PFSK-1 (cell line): ENCODE data around the gene SH3PXD2A.

Experiments used
- FOXP2 ChIP-seq: optimal IDR thresholded peaks from 2 replicates; pipeline ENCODE3; 2011; ENCODE audit warnings: borderline replicate concordance, control low read depth, inconsistent platforms; ENCODE audit not compliant: insufficient read depth; ENCODE audit errors: extremely low read length, extremely low read depth
- POLR2AphosphoS5 ChIP-seq: IDR thresholded peaks from 2 replicates; pipeline ENCODE4 v1.6.1; 2012; ENCODE audit warnings: low read depth, mild to moderate bottlenecking, control low read depth, low read length, moderate library complexity
- REST ChIP-seq, 2 experiments: IDR thresholded peaks; 2 replicates each; pipeline versions ENCODE4 v1.6.1 to v1.8.0; 2011 to 2012; ENCODE audit warnings: low read depth in 2 of 2, low read length in 2 of 2, control low read depth in 1 of 2, inconsistent platforms in 1 of 2, mild to moderate bottlenecking in 1 of 2, moderate library complexity in 1 of 2; ENCODE audit not compliant: insufficient read depth in 1 of 2
- SIN3A ChIP-seq: IDR thresholded peaks from 2 replicates; pipeline ENCODE4 v1.6.1; 2012; ENCODE audit warnings: mild to moderate bottlenecking, low read length, moderate library complexity, borderline replicate concordance; ENCODE audit not compliant: insufficient read depth
- TAF1 ChIP-seq: IDR thresholded peaks from 2 replicates; pipeline ENCODE4 v1.6.1; 2012; ENCODE audit warnings: low read length, control low read depth, borderline replicate concordance; ENCODE audit not compliant: insufficient read depth

The SH3PXD2A gene

GRCh38 chr10:103660364-103661197 is 194.8 kb downstream of the SH3PXD2A start:
- TF ChIP-seq SIN3A (no peak), TAF1 (no peak), REST (IDR thresholded peaks at IDR 0.05; ENCODE audit: insufficient read depth in 1 of 2, low read depth in 2 of 2, low read length in 2 of 2) (no peak), POLR2AphosphoS5 (no peak), FOXP2 (peak; percentile 20)

GRCh38 chr10:103659674-103660363 is 195.6 kb downstream of the SH3PXD2A start:
- TF ChIP-seq POLR2AphosphoS5, result no peak
- no peak for TF ChIP-seq TAF1
- no peak for TF ChIP-seq REST (IDR thresholded peaks at IDR 0.05; ENCODE audit: insufficient read depth in 1 of 2, low read depth in 2 of 2, low read length in 2 of 2)
- TF ChIP-seq SIN3A, result no peak
- TF ChIP-seq FOXP2, result no peak

- TF ChIP-seq TAF1 (no peak), FOXP2 (no peak), REST (IDR thresholded peaks at IDR 0.05; ENCODE audit: insufficient read depth in 1 of 2, low read depth in 2 of 2, low read length in 2 of 2) (no peak), SIN3A (no peak), POLR2AphosphoS5 (no peak)
Measured at GRCh38 chr10:103658049-103658577, 197.3 kb downstream of the SH3PXD2A start.

- TF ChIP-seq SIN3A, result no peak
- no peak for TF ChIP-seq POLR2AphosphoS5
- TF ChIP-seq FOXP2, result no peak
- no peak for TF ChIP-seq REST (IDR thresholded peaks at IDR 0.05; ENCODE audit: insufficient read depth in 1 of 2, low read depth in 2 of 2, low read length in 2 of 2)
- no peak for TF ChIP-seq TAF1
Measured at GRCh38 chr10:103657061-103657591, 198.2 kb downstream of the SH3PXD2A start.
